Activated CD8-positive, alpha-beta T cell treated with anti-CD3 and anti-CD28 coated beads for 36 hours (primary cell): ENCODE measurements around the gene ETV6. TPM values are rescaled to one million over a fixed set of nuclear protein-coding genes. Genes with fewer than 3 reads are reported as not detected.

ENCODE experiments used
- ATAC-seq: fragments of 200-7000 bp; cut with Tn5 transposase; one replicate; pipeline ENCODE4 v1.10.0; 2021; ENCODE audit warnings: mild to moderate bottlenecking, moderate library complexity
- CTCF ChIA-PET: fragments of 350-600 bp; sonication (Branson Sonifier 250); formaldehyde crosslinking; loops from one replicate; lab custom pipeline; 2021; ENCODE audit warnings: antibody characterized with exemption; lab: Charles Lee
- POLR2A ChIA-PET: fragments of 350-600 bp; sonication (Branson Sonifier 250); formaldehyde crosslinking; loops from one replicate; lab custom pipeline; 2021; ENCODE audit warnings: antibody characterized with exemption; lab: Charles Lee
- DNase-seq: peaks from one replicate; pipeline ENCODE4 v3.0.0-alpha.2; 2020
- H3K27ac Mint-ChIP-seq: one replicate; pipeline ENCODE4 v1.8.0; 2021; ENCODE audit warnings: mild to moderate bottlenecking, mixed read lengths
- H3K27me3 Mint-ChIP-seq: one replicate; pipeline ENCODE4 v1.8.0; 2021; ENCODE audit warnings: mixed read lengths
- H3K36me3 Mint-ChIP-seq: one replicate; pipeline ENCODE4 v1.8.0; 2021; ENCODE audit warnings: low read depth, mixed read lengths
- H3K4me1 Mint-ChIP-seq: one replicate; pipeline ENCODE4 v1.8.0; 2021; ENCODE audit warnings: low read depth, mixed read lengths
- H3K4me3 Mint-ChIP-seq: one replicate; pipeline ENCODE4 v1.8.0; 2021; ENCODE audit warnings: mild to moderate bottlenecking, moderate library complexity, mixed read lengths
- H3K9me3 Mint-ChIP-seq: one replicate; pipeline ENCODE4 v1.8.0; 2021; ENCODE audit warnings: mixed read lengths
- CTCF ChIP-seq: fragments of 200-600 bp; IDR thresholded peaks from one replicate; pipeline ENCODE4 v1.8.0; 2022; ENCODE audit warnings: antibody characterized with exemption, mild to moderate bottlenecking
- intact Hi-C: fragments of 100-400 bp; cut with micrococcal nuclease; formaldehyde crosslinking; loops from one replicate; pipeline ENCODE4 v1.10.0; 2022
- total RNA-seq, 2 experiments: library from RNA; stranded (reverse); gene quantifications; one replicate each; pipeline ENCODE4 v1.2.3, GENCODE V29; 2021

Gene ETV6
- total RNA-seq, 2 experiments from 2014 or later, result 20.5 to 22.7 TPM

DNA sequence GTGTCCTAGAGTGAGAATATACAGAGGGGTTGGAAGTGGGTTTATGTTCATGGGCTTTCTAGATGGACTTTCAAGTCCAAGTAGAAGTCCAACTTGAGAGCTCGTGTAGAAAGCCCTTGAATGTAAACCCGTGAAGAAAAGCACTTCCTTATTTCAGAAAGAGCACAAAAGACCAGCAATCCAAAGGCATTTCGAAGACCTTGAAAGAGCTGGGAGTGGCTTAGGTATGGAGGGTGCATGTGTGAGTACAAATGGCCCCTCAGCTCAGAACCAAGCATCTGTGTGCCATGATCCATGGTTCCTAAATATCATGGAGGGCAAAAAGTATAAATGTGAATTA, 160.7 kb downstream of the ETV6 start:
- ATAC-seq (no peak), DNase-seq (no peak)
- no peaks in the 10 kb centered on the region for H3K9me3 Mint-ChIP-seq
- H3K27me3 Mint-ChIP-seq, result no peaks in the 10 kb centered on the region
- ChIA-PET CTCF (interaction anchor here (1.6 kb wide), 1 partner anchor 223 kb away, joined by 4 read pairs; no protein-coding TSS in a partner anchor), POLR2A (no interaction called here)
- no peak overlapping the region for H3K4me3 Mint-ChIP-seq
- no peak for TF ChIP-seq CTCF
- no peak overlapping the region for H3K27ac Mint-ChIP-seq
- H3K36me3 Mint-ChIP-seq, result peaks cover 11% of the 10 kb centered on the region
- peaks cover 34% of the 10 kb centered on the region for H3K4me1 Mint-ChIP-seq
- intact Hi-C loops, result no loop called here

GRCh38 chr12:11811008-11811407, 161.5 kb downstream of the ETV6 start:
- H3K27ac Mint-ChIP-seq, result no peak overlapping the region
- no peak overlapping the region for H3K4me3 Mint-ChIP-seq
- ChIA-PET POLR2A (interaction anchor here (0.6 kb wide), 1 partner anchor 68 kb away, joined by 3 read pairs; no protein-coding TSS in a partner anchor), CTCF (interaction anchor here (1.6 kb wide), 1 partner anchor 222 kb away, joined by 4 read pairs; no protein-coding TSS in a partner anchor)
- intact Hi-C loops, result no loop called here
- no peak for ATAC-seq
- no peak for TF ChIP-seq CTCF
- H3K27me3 Mint-ChIP-seq, result no peaks in the 10 kb centered on the region
- peaks cover 9% of the 10 kb centered on the region for H3K36me3 Mint-ChIP-seq
- peaks cover 31% of the 10 kb centered on the region for H3K4me1 Mint-ChIP-seq
- no peaks in the 10 kb centered on the region for H3K9me3 Mint-ChIP-seq
- no peak for DNase-seq

GRCh38 chr12:11812241-11812585, 162.7 kb downstream of the ETV6 start:
- intact Hi-C loops, result no loop called here
- H3K4me1 Mint-ChIP-seq, result peaks cover 27% of the 10 kb centered on the region
- CTCF ChIA-PET, result interaction anchor here (1.0 to 1.7 kb wide), 5 partner anchors 12 to 221 kb away, joined by 3 to 11 read pairs (median 5); no protein-coding TSS in a partner anchor

DNA sequence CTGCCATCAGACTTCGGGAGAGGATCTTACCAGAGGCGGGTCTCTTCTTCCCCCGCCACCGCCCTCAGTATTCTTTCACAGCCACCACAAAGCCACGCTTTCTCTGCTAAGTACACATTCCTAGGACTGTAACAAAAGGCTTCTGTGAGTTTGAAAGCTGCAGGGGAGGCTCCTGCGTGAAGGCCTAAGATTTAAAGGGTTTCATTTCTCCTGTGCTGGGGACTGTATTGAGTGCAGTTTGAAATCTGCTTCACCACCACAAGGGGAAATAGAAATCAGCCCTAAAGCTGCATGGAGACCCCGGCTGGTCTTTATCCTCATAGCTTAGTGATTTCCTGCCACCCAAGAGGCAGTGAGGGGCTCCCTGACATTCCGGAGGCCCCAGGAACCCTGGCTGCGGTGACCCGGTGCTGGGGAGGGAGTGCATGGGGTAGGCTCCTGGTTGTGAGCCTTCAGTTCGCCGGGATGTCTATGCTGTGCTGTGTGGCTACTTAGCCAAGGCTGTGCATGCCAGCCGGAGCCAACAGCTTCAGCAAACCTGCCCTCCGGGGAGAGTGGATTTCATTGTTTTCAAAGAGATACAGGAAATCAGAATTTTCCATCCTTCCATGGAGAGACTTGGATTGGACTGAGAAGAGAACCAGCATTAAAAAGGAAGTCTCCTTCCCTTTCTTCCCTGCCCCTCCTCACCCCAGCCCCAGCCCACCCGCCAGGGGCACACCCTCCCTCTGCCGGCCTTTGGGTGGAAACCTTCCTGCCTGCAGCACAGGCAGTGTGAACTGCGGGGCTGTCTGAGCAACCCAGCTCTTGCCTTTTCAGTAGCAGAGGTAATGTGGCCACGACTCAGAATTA, 163.3 kb downstream of the ETV6 start:
- ATAC-seq, result peak; percentile 67
- POLR2A ChIA-PET, result interaction anchor here (0.8 to 1.6 kb wide), 3 partner anchors 17 to 47 kb away, joined by 3 to 4 read pairs (median 4); no protein-coding TSS in a partner anchor
- Mint-ChIP-seq H3K27me3 (no peaks in the 10 kb centered on the region), H3K9me3 (no peaks in the 10 kb centered on the region), H3K27ac (no peak overlapping the region), H3K4me3 (no peak overlapping the region), H3K36me3 (peaks cover 9% of the 10 kb centered on the region), H3K4me1 (peaks cover 29% of the 10 kb centered on the region)
- no peak for TF ChIP-seq CTCF
- peak; percentile 15 for DNase-seq
- CTCF ChIA-PET, result interaction anchor here (0.6 to 1.7 kb wide), 7 partner anchors 8 to 220 kb away, joined by 3 to 11 read pairs (median 3); no protein-coding TSS in a partner anchor
- intact Hi-C loops, result no loop called here

More at GRCh38 chr12:11812241-11812585, 162.7 kb downstream of the ETV6 start:
- Mint-ChIP-seq H3K9me3 (no peaks in the 10 kb centered on the region), H3K27me3 (no peaks in the 10 kb centered on the region), H3K36me3 (peaks cover 9% of the 10 kb centered on the region), H3K4me3 (no peak overlapping the region), H3K27ac (no peak overlapping the region)
- TF ChIP-seq CTCF, result no peak
- POLR2A ChIA-PET, result interaction anchor here (0.8 to 1.6 kb wide), 2 partner anchors 34 to 46 kb away, joined by 4 read pairs; no protein-coding TSS in a partner anchor
- ATAC-seq (no peak), DNase-seq (no peak)

DNA sequence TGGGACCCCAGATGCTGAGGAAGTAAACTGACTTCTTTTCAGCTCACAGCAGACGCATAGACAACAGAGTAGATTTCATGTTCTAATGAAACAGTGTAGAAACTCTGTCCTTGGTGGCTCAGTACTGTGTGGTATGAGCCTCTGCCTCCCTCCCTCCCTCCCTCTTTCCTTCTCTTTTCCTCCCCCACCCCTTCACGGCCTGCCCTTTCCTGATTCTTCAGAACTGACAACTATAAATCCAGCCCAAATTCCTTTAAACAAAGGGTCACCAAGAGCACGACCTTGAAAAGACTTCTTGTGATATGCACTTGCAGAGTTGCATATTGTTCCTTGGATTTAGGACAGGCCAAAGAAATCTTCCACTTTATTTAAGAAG, 164.0 kb downstream of the ETV6 start:
- intact Hi-C loops, result no loop called here
- no peak for ATAC-seq
- ChIA-PET POLR2A (interaction anchor here (1.1 to 1.6 kb wide), 2 partner anchors 16 to 48 kb away, joined by 3 to 4 read pairs; no protein-coding TSS in a partner anchor), CTCF (interaction anchor here (0.6 to 1.7 kb wide), 8 partner anchors 9 to 220 kb away, joined by 3 to 11 read pairs (median 4); no protein-coding TSS in a partner anchor)
- no peak overlapping the region for H3K4me3 Mint-ChIP-seq
- no peak overlapping the region for H3K27ac Mint-ChIP-seq
- H3K4me1 Mint-ChIP-seq, result peaks cover 30% of the 10 kb centered on the region
- TF ChIP-seq CTCF, result no peak
- H3K9me3 Mint-ChIP-seq, result no peaks in the 10 kb centered on the region
- H3K36me3 Mint-ChIP-seq, result peaks cover 6% of the 10 kb centered on the region
- no peaks in the 10 kb centered on the region for H3K27me3 Mint-ChIP-seq
- no peak for DNase-seq
